NCI-H526 treated with DMSO at 0.1 percent for 48 hours (cell line): ENCODE data around the gene SAT2.

ENCODE experiments used
- DNase-seq: peaks from one replicate; lab custom pipeline; 2025; lab: John Stamatoyannopoulos, UW

SAT2 gene

DNA sequence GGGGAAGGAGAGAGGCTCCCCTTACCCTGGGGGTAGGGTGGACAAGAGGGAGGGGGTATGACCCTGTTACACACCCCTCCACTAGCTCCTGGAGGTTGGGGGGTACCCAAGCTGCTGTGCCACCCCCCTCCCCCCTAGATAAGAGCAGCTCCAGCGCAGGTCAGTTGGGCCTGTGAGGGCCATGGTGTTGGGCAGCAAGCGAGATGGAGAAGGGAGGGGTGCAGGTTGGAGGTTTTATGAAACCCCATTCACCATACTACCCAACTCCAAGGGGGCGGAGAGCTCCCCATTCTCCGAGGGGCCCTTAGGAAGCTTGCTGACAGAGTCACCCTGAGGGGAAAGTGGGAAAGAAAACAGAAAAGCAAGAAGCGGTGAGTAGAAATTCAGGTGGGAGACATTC lies 36.0 kb downstream of the SAT2 start:
- no peak for DNase-seq

DNA sequence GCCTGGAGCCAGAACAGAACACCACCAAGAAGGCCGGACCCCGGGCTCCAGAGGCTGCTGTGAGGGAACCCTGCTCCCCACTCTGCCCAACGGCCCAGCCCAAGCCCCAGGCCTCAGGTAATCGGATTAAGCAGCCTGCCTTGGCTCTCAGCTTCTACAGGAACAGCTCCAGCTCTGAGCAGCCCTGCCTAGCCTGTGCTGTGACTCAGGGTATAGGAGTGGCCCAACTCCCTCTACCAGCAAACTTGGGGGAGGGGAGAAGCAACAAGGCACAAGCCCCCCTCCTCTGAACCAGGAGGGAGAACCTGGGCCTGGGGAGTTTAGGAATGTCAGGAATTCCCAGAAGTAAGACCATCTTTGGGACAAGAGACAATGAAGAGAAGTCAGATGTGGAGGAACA lies 36.9 kb downstream of the SAT2 start:
- no peak for DNase-seq

DNA sequence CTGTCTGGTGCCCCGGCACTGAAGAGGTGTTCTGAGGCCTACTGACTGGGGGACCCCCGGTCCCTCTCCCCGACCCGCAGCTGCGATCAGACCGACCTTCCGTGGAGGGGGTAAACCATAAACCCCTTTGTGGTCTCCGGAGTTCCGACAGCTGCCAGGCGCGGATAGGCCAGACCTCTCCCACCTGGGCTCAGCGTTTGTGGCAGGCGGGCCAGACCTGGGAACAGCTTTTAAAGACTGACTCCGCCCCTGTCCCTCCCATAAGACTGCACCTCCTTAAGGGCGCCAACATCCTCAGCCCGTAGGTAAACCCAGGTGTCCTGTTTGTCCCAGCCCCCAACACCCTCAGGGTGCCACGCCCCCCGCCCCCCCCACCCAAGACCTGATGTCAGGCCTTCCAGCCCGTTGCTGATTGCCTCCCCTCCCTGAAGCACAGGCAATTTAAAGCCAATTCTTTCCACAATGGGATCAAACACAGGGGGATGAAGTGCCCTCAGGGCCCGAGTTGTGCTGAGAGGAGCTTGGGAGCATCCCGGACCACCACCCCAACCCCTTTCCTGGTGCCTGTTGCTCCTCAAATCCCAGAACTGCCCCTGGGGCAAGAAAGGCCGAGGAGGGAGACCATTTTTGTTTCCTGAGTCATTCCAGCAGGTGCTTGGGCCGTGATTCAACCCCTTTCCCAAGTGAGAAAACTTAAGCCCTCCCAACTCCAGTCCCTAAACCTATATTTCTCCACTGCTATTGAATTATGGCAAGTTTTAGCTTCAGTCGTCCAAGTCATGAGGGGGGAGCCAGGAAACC lies 37.5 kb downstream of the SAT2 start, which contains the start of gene SOX15:
TSS of gene SOX15 (minus strand) at position 204 of the 801 bp plus-strand sequence. CDS start 418 bp downstream, outside the sequence.
- DNase-seq, result no peak

DNA sequence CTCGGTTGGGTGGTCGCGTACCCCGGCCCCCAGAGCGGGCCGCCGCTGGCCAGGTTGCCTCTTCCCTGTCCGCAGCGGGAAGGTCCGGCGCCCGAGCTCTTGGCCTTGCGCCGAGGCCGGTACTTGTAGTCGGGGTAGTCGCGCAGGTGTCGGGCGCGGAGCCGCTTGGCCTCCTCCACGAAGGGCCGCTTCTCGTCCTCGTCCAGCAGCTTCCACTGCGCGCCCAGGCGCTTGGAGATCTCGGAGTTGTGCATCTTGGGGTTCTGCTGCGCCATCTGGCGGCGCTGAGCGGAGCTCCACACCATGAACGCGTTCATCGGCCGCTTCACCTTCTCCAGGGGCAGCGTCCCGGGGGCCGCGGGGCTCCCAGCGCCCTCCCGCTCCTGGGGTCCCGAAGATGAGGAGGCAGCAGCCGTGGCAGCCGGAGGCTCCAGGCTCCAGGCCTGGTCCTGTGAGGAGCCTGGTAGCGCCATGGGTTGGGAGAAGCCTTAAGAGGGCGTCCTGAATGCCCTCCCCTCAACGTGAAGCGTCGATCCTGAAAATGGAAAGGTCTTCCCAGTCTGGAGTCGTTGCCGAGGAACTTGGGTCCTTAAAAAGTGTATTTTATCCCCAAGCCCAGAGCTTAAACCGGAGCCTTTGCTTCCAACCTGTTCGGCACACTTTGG lies 38.3 kb downstream of the SAT2 start:
- DNase-seq, result peak; percentile 28

DNA sequence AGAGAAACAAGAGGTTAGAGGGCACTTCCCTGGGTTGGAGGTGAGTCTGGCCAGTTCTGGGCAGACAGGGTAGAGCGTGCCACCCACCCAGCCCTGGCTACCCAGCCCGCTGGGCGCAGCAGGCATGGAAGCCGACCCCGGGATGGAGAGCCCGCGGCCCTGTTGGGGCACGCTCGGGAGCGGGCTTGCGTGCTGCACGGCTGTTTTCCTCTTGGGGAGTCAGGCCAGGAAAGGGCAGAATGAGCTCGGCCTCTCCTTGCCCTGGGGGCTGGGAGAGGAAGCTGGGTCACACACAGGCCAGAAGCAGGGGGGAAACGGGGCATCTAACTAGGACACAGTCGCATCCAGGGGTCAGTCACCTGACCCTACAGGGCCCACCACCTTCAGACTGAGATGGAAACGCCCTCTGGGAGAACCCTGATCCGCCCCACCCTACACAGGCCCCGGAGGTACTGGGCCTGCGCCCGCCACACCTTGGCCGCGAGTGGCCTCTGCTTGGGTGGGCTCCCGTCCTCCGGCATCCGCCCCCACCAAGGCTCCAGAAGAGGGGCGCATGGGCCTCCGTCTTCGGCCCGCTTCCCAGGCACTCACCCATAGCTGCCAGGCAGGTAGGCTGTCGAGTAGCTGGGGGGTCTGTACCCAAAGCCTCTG lies 38.9 kb downstream of the SAT2 start:
- no peak for DNase-seq

DNA sequence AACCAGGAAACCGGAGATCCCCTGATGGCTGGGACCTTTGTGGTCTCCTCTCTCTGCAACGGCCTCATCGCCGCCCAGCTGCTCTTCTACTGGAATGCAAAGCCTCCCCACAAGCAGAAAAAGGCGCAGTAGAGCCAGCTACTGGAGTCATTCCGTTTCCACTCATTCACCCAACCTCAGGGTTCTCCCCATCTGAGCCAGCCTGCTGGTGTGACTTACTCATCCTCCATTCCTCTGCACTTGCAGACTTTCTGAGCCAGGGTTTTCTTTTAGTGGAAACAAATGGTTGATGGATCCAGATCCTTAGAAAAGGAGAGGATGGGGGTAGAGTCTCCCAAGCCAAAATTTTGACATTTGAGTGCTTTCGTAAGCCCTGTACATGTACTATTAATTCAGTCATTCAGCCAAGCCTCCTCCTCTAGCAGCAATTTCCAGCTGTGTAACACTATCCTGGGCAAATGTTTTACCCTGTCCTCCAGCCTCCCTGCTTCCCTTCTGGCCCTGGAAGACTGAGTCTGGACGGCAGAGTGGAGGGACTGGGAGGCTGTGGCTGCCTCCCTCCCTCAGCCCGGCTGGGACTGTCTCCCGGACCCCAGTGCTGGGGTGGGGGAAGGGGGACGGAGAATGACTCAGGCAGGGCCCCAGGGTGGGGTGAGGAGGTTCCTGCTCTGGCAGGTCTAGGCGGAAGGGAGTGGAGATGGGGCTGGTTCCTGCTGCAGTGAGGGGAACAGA lies 40.0 kb downstream of the SAT2 start:
- DNase-seq, result no peak

DNA sequence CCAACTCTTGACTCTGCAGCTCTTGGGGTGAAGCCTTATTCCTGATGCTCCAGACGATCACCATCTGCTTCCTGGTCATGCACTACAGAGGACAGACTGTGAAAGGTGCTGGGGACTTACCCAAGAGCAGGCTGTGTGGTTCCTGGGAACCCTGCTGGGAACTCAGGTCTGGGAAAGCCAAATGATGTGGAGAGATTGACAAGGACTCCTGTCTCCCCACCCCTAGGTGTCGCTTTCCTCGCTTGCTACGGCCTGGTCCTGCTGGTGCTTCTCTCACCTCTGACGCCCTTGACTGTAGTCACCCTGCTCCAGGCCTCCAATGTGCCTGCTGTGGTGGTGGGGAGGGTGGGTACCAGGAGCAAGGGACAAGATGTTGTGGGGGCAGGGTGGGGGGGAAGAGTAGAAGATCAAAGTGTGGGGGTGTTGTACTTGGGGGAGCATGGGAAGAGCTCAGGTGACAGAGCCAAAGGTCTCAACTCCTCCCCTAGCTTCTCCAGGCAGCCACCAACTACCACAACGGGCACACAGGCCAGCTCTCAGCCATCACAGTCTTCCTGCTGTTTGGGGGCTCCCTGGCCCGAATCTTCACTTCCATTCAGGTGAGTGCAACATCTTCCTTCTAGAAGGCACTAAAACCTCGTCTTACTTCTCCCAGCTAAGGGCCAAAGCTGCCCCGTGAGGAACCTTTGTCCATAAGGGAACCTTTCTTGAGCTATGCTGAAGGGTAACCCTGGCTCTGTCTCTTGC lies 40.8 kb downstream of the SAT2 start:
- DNase-seq, result no peak

DNA sequence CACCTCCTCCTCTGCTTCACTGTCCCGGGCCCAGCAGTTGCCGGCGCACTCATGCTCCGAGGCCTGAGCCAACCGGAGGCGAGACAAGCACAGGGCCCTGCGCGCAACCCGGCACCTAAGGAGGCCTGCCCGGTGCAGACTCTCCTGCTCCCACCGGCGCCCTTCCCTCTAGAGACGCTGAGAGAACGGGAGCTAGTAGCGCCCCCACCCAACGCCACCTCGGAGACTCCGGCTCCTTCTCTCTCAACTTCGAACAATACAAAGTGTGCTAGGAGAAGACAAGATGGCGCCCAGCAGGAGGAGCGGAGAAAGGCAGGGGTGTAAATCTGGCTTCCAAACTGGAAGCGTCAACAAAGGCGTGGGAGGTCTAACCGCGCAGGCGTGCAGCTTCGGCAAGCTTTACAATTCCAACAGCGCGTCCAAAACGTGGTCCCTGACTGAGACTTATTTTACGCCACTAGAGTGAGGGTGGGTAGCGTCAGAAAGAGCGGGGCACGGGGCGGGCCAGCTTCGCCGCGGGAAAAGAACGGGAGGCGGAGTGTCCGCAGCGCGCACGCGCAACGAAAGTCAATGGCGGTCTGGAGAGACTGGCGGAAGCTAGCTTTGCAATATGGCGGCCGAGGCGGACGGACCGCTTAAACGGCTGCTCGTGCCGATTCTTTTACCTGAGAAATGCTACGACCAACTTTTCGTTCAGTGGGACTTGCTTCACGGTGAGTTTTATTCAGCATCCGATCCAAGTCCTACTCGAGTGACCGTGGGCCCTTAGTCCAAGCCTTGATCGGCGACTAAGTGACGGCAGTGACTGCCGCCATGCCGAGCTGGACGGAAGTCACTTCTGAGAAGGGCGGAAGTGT lies 44.1 kb downstream of the SAT2 start, which contains the start of gene MPDU1:
TSS of gene MPDU1 (plus strand) at position 600 of the 857 bp plus-strand sequence. CDS start at position 611, 11 bp downstream.
- DNase-seq, result peak; percentile 82

DNA sequence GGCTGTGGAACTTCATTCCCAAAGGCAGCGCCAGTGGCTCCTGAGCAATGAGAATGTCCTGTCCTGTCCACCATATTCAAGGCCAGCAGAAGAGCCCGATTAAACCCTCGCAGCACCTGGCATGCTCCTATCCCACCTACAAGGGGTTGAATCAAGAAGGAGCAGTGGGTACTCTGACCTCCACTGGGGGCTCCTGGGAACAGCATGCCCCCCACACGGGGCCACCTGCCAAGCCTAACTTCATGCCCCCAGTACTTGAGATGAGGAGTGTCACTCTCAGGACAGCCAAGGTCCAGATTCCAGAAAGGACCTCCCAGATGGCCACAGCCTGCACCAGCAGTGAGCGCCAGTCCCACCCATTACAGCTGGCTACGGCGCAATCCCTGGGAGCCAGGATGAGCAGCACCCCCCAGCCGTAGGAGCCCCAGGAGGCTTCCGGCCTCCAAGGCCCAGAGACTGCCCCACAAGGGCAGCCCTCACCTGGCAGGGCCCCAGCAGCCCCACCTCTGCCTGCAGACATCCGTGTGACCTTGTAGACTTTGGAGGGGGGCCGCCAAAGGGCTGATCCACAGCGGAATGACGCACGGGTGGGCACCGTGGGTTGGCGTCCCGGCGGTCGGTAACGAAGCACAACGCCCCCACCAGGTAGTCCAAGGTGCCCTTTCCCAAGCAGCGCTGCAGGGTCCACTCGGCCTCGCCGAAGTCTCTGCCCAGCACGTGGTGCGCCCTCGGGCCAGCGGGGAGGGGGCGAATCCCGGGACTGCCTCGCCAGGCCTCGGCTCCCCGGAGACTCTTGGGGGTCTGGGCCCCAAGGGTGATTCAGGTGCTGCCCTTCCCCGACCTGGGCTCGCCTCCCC lies 45.0 kb downstream of the SAT2 start:
- no peak for DNase-seq

DNA sequence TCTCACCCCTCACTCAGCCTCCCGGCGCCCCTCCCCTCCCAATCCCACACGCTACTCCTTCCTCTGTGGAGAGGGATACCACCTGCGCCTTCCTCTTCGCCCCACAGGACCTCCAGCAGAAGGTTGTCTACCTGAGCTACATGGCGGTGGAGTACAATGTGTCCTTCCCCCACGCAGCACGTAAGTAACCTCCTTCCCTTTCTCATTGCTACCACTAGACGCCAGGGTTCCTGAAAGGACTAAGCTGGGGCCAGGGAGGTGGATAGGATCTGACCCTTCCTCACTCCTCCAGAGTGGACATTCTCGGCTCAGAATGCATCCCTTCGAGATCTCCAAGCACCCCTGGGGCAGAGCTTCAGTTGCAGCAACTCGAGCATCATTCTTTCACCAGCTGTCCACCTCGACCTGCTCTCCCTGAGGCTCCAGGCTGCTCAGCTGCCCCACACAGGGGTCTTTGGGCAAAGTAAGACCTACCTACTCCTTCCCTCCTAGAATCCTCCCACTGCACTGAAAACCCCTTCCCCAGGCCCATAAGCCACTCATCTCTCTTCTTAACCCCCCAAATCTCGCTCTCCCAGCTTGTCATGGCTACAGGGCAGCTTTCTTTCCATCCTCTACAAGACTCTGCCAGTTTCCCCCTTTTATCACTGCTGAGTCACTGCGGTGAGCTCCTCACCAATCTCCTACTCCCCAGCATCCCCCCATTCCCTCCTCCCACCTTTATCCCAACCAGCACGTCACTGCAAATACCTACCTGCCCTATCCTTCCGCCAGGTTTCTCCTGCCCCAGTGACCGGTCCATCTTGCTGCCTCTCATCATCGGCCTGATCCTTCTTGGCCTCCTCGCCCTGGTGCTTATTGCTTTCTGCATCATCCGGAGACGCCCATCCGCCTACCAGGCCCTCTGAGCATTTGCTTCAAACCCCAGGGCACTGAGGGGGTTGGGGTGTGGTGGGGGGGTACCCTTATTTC lies 46.7 kb downstream of the SAT2 start:
- DNase-seq, result no peak

DNA sequence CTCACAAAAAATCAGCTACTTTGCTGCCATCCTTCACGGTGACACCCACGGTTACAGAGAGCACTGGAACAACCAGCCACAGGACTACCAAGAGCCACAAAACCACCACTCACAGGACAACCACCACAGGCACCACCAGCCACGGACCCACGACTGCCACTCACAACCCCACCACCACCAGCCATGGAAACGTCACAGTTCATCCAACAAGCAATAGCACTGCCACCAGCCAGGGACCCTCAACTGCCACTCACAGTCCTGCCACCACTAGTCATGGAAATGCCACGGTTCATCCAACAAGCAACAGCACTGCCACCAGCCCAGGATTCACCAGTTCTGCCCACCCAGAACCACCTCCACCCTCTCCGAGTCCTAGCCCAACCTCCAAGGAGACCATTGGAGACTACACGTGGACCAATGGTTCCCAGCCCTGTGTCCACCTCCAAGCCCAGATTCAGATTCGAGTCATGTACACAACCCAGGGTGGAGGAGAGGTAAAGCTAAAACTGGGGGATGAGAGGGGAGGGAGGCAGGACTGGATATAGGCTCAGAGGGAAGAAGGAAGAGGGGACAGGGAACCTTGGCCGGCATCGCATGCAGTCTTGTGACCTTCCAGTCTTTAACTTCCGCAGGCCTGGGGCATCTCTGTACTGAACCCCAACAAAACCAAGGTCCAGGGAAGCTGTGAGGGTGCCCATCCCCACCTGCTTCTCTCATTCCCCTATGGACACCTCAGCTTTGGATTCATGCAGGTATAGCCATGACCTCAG lies 47.6 kb downstream of the SAT2 start:
- DNase-seq, result no peak

DNA sequence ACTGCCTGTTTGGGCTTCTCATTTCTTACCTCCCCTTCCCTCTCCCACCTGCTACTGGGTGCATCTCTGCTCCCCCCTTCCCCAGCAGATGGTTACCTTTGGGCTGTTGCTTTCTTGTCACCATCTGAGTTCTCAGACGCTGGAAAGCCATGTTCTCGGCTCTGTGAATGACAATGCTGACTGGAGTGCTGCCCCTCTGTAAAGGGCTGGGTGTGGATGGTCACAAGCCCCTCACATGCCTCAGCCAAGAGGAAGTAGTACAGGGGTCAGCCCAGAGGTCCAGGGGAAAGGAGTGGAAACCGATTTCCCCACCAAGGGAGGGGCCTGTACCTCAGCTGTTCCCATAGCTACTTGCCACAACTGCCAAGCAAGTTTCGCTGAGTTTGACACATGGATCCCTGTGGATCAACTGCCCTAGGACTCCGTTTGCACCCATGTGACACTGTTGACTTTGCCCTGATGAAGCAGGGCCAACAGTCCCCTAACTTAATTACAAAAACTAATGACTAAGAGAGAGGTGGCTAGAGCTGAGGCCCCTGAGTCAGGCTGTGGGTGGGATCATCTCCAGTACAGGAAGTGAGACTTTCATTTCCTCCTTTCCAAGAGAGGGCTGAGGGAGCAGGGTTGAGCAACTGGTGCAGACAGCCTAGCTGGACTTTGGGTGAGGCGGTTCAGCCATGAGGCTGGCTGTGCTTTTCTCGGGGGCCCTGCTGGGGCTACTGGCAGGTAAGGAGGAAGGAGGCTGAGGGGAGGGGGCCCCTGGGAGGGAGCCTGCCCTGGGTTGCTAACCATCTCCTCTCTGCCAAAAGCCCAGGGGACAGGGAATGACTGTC lies 48.4 kb downstream of the SAT2 start, which contains the start of gene CD68:
TSS of gene CD68 (plus strand) at position 638 of the 833 bp plus-strand sequence. CDS start at position 678, 40 bp downstream.
- no peak for DNase-seq

DNA sequence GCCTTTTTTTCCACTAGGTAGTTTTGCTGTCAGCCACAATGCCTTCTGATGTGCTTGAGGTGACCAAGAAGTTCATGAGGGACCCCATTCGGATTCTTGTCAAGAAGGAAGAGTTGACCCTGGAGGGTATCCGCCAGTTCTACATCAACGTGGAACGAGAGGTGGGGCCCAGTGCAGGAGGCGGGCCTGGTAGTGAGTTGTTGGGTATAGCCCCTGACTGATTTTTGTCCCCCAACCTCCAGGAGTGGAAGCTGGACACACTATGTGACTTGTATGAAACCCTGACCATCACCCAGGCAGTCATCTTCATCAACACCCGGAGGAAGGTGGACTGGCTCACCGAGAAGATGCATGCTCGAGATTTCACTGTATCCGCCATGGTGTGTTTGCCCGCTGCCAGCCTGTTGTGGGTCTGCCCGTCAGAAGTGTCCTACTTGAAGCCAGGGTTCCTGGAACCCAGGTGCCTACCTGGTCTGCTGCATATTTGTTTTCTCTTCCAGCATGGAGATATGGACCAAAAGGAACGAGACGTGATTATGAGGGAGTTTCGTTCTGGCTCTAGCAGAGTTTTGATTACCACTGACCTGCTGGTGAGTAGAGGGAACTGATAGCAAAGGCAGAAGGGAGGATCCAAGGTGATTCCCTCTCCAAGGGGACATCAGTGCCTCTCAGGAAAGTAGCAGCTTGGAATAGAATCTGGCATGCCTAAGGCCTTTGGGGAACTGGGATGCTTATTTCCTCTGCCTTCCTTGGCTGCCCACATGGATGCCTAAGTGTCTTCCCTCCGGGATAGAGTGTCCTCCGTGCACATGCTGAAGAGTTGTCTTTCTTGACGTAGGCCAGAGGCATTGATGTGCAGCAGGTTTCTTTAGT lies 50.1 kb downstream of the SAT2 start:
- DNase-seq, result no peak

DNA sequence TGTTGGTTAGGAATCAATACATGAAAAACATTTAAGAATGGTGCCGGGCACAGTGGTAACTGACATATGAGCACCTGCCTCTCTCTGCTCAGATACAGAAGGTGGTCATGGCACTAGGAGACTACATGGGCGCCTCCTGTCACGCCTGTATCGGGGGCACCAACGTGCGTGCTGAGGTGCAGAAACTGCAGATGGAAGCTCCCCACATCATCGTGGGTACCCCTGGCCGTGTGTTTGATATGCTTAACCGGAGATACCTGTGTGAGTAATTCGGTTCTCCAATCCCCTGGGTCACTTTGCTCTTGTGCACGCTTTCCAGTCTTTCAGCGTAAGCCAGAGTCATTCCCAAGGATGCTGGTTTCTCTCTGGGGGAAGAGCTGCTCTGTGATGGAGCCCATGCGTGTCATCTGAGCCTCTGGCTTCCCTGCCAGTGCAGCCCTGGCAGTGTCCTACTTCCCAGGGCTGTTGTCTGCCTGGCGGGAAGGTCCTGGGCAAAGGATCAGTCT lies 51.1 kb downstream of the SAT2 start:
- no peak for DNase-seq
